GM21447 (cell line): ENCODE data around the gene SELENON.

Experiments used
- ATAC-seq: cut with Tn5 transposase; IDR thresholded peaks from one replicate; pipeline ENCODE4 v1.9.1; 2021; ENCODE audit not compliant: unreplicated experiment

SELENON gene

GRCh38 chr1:25808481-25809244 lies 8.7 kb downstream of the SELENON start:
- ATAC-seq = no peak

DNA sequence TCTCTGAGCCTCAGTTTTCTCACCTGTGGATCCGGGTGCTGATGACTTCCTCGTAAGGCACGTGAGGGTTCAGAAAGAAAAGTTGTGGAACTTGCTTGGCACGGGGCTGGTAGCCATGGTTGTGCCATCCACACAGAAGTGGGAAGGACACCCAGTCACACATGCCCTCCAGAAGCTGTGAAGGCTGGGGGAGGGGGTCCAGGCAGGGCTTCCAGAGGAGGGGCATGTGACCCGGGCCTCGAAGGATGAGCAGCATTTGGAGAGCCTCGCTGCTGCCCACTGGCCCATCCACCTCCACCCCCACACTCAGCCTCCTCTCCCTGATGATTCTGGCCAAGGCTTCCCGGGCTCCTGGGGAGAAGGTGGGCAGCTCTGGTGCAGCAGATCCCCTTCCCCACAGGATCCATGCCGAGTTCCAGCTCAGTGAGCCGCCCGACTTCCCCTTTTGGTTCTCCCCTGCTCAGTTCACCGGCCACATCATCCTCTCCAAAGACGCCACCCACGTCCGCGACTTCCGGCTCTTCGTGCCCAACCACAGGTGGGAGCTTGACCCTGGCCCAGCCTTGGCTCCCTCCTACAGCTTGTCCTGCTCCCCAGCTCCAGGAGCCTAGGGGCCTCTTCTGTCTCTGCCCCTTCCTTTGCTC lies 9.4 kb downstream of the SELENON start:
- no peak for ATAC-seq

DNA sequence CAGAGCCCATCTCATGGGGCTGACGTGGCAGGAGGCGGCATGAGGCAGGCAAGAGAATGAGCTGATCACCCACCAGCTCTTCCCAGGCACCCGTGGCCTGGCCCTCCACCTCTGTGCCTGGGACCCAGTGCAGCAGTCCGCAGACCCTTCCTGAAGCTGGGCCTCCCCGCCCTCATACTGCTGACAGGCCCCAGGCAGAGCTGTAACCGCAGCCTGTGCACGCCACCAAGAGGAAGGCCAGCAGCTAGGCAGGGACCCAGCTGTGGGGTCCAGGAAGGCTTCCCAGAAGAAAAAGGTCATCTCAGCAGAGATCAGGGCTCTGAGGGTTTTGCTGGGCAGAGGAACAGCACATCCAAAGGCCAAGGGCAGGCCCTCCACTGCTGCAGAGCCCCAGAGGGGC lies 9.9 kb downstream of the SELENON start:
- ATAC-seq = no peak

DNA sequence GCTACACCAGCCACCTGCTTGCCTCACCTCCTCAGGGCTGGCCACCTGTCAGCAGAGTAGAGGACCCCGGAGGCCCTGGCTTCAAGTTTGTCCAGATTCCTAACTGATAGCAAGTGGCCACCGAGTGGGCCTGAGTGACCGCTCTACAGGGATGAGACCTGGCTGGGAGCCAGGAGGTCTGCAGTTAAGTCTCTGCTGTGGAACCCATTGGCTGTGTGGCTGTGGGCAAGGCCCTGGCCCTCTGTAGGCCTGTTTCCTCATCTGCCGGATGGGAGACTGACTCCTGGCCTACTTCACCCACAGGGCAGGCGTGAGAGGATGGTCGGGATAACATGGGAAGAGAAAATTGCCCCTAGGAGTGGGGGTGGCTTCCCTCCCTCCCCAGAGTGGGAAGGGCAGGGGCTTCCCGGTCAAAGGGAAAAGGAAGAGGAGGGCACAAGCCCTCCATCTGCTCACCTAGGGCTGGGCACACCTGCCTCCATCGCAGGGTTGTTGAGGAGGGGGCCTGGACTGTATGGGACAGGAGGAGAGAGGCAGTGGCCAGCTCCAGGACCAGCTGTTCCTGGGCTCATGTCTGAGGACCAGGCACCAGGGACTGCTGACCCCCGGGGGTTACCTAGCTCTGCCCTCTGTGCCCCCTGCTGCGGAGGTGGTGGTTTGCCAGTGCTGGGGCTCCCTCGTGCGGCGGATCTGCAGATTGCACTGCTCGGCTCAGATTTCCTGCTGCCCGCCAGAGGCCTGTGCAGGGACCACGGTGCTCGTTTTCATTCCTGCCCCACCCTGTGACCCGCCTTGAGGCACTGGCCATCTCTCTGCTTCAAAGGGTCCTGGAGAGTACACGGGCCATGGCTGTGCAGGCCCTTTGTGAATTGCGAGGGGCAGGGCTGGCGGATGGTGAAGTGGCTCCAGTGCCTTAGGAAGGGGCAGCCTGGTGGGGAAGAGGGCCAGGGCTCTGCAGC lies 10.6 kb downstream of the SELENON start:
- ATAC-seq = no peak

- no peak for ATAC-seq
These were observed 11.5 kb downstream of the SELENON start for GRCh38 chr1:25811384-25812082.

GRCh38 chr1:25813071-25813733 lies 13.2 kb downstream of the SELENON start:
- no peak for ATAC-seq

DNA sequence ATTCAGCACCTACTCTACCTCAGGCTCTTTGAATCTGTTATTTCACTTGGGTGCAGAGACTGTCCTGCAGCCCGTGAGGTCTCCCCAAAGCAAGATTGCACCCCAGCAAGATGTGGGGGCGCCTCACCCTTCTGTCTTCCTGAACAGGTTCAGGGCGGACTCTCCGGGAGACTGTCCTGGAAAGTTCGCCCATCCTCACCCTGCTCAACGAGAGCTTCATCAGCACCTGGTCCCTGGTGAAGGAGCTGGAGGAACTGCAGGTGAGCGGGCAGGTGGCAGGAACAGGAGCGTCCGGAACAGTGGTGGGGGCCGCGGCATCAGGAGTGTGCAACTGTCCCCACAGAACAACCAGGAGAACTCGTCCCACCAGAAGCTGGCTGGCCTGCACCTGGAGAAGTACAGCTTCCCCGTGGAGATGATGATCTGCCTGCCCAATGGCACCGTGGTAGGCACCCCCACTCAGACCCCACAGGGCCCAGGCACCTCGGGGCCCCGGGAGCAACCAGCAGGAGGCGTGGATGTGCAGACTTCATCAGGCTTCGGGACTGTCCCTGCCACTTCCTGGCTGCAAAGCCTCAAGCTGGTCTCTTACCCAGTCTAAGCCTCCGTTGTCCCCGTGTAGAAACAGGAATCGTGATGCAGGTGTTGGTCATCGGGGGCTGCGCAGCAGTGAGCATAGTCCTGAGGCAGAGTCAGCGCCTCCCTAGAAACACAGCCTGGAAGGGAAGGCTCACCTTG lies 13.9 kb downstream of the SELENON start:
- ATAC-seq = no peak

DNA sequence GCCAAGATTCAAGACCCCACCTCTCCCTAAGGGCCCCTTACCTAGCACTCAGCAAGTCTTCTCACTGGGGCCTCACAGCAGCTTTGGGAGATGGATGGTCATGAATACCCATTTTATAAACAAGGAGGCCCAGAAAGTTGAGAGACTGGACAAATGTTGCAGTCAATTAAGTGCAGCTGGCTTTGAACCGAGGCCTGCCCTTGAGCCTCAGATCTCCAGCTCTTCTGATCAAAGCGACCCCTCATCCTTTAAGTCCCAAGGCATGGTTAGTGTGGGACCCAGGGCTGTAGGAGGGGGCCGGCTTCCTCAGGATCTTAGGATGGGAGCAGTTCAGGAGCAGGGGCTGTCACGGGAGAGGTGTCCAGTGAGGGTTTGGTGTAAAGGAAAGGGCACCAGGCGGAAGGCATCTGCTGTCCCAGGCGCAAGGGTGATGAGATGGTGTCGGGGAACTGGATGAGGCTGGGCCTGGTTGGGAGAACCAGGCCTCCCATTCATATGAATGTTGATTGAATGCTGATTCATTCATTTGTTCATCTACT lies 14.6 kb downstream of the SELENON start:
- ATAC-seq = no peak

GRCh38 chr1:25815208-25816111 lies 15.5 kb downstream of the SELENON start:
- ATAC-seq = no peak

GRCh38 chr1:25816112-25816718 lies 16.2 kb downstream of the SELENON start:
- ATAC-seq = no peak

DNA sequence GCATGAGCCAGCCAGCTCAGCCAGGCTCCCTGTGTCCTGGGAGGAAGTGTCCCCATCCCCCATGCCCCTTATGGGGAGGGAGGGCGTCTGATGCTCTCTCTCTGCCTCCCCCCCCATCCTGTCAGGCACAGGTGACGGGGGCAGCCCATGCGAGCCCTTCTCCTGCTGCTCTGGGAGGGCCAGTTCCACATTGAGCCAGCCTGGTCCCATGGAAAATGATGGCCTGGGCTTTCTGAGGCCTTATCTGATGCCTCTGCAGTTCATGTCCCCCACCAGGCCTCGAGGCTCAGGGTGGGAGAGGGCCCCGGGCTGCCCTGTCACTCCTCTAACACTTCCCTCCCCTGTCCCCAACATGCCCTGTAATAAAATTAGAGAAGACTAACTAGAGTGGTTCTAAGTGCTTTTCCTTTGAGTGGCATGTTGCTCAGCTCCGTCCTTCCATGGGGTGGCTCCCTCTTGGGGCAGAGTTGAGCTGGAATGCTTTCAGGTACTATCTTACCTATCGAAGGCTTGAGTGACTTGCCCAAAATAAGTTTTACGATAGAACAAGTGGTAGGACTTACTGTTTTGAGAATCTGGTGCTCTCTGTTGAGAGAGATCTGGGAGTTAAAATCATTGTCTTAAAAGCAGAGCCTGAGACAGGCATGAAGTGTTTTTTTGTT lies 18.0 kb downstream of the SELENON start:
- no peak for ATAC-seq

DNA sequence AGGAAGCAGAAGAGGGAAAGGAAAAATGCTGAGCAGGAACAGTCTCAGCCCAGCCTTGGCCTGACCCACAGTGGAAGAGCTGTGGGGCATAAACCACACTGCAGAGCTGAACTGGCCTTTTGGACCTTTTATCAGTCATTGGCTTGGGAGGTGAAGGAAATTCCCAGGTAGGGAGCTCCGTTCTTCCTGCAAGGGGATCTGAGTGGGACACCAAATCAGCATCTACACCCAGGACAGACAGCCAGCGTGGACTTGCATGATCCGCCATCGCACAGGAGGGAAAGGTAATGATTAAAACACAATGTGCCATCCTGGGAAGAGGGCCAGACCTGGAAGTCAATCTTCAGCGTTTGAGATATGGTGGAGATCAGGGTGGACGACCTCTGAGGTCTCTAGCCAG lies 18.6 kb downstream of the SELENON start:
- ATAC-seq = no peak

GRCh38 chr1:25819491-25820246 lies 19.7 kb downstream of the SELENON start, which contains the start of gene MTFR1L:
Gene MTFR1L (plus strand): TSS chr1:25819954. CDS start chr1:25823105, 3,151 bp downstream.
- ATAC-seq = peak; percentile 84

DNA sequence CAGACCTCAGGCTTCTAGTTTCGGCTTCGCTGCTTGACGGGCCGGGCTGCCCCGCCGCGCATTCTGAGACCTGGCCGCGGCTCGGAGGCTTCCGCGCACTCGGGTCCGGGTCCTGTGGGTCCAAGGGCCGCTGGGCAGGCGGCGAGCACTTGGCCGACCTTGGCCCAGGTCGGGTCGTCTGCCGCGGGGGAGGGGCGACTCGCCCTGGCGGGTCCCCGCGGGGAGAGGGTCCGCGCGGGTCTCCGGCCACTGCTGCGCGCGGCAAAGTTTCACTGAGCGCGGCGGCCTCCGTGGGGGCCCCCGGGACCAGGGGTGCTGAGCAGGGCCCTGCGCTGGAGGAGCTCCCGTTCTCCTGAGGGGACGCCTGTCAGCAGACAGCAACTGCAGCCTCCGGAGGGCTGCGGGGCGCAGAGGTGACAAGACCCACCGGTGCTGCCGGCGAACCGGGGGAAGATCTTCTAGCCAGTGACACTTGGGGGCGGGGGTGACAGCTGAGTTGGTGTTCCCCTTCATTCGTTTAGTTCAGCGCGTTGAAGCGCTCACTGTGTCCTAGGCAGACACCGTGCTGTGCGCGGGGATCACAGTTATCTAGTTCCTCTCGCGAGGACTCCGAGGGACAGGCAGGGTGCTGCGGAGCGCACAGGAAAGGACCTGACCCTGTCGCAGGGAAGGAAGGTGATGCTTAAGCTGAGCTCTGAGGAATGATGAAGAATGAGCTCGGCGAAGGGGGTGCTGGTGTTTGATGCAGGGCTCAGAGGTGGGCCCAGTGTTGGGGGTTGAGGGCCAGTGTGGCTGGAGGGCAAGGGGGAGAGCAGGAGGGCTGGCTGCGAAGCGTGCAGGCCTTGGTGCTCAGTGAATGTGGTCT lies 20.5 kb downstream of the SELENON start:
- ATAC-seq = peak; percentile 57

DNA sequence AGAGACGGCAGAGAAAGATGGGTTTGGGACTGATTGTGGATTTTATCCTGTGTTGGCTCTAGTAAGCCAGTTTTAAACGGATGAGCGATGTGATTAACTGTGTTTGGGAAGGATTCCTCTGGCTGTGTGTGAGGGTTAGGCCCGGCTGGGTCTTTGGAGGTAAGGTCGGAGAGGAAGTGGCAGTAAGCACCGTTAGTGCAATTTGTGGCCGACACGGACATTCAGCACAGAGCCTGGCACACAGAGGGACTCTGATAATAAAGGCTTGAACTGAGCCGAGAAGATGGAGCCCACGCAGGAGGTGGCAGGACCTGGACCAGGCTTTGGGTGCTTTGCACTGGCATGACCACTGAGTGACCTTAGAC lies 21.1 kb downstream of the SELENON start:
- ATAC-seq = no peak

DNA sequence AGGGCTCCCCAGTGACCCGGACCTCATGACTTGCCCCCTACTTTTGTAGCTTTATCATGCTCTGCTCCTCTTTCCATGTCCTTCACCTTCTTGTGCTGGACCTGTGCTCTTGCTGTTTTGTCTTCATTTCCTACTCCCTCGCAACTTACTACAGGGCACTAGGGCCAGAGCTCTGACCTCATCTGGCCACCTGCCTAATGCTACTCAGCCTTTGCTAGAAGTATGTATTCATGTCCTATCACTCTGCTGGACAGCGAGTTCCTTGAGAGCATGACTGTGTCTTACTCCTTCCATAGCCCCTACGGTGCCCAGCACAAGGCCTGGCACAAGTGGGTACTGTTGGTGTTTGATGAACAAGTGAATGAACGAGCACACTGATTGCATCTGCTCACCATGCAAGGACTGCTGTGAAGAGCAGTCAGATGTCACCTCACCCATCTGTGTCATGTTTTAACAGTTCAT lies 21.7 kb downstream of the SELENON start:
- ATAC-seq = no peak
